B cell (primary cell): Measurements from ENCODE around the gene FERMT3. TPM values are rescaled to one million over a fixed set of nuclear protein-coding genes. Genes with fewer than 3 reads are reported as not detected.

Experiments
- ATAC-seq: fragments of 200-7000 bp; cut with Tn5 transposase; one replicate; pipeline ENCODE4 v1.10.0; 2021; ENCODE audit warnings: low read depth, mild to moderate bottlenecking, moderate number of reproducible peaks, moderate library complexity
- CTCF ChIA-PET: fragments of 350-600 bp; sonication (Branson Sonifier 250); formaldehyde crosslinking; loops from one replicate; lab custom pipeline; 2021; ENCODE audit warnings: antibody characterized with exemption, inconsistent platforms; lab: Charles Lee
- POLR2A ChIA-PET: fragments of 350-600 bp; sonication (Branson Sonifier 250); formaldehyde crosslinking; loops from one replicate; lab custom pipeline; 2021; ENCODE audit warnings: antibody characterized with exemption; lab: Charles Lee
- DNase-seq: peaks from one replicate; pipeline ENCODE4 v3.0.0; 2013
- H2AFZ ChIP-seq: 2 replicates; pipeline ENCODE4 v1.6.1; 2012; ENCODE audit warnings: mild to moderate bottlenecking, low read depth, low read length; ENCODE audit not compliant: insufficient read depth, poor library complexity, severe bottlenecking
- H3K27ac ChIP-seq, 2 donors: 1 replicate in 1 of 2; 2 replicates in 1 of 2; pipeline ENCODE4 v1.5.1; 2012 to 2013; ENCODE audit warnings: low read length in 2 of 2, mild to moderate bottlenecking in 2 of 2, moderate library complexity in 1 of 2
- H3K27me3 ChIP-seq, 4 experiments: fragments of 200-600 bp in 1 of 4; sonication (generic) in 1 of 4; replicated peaks in 1 of 4; 1 replicate in 2 of 4; 2 replicates in 2 of 4; pipeline versions ENCODE4 v1.6.1 to v1.7.0; 2013 to 2016; ENCODE audit warnings: low read length in 3 of 4, mild to moderate bottlenecking in 2 of 4, mixed read lengths in 1 of 4, moderate library complexity in 1 of 4; ENCODE audit not compliant: insufficient read depth in 4 of 4, control insufficient read depth in 3 of 4; ENCODE audit errors: control extremely low read depth in 1 of 4
- H3K36me3 ChIP-seq, 2 experiments: replicated peaks in 1 of 2; 1 replicate in 1 of 2; 2 replicates in 1 of 2; pipeline versions ENCODE4 v1.6.1 to v1.7.1; 2013; ENCODE audit warnings: low read length in 1 of 2; ENCODE audit not compliant: insufficient read depth in 2 of 2, control insufficient read depth in 1 of 2; ENCODE audit errors: control extremely low read depth in 1 of 2, extremely low read depth in 1 of 2
- H3K4me1 ChIP-seq, 2 donors: fragments of 200-600 bp in 1 of 2; sonication (generic) in 1 of 2; 1 replicate in 1 of 2; 2 replicates in 1 of 2; pipeline versions ENCODE4 v1.5.1 to v1.6.1; 2013 to 2017; ENCODE audit warnings: low read length in 2 of 2; ENCODE audit not compliant: control insufficient read depth in 2 of 2, insufficient read depth in 2 of 2
- H3K4me2 ChIP-seq: replicated peaks from 2 replicates; pipeline ENCODE3; 2012; ENCODE audit warnings: mild to moderate bottlenecking, low read depth, low read length; ENCODE audit not compliant: poor library complexity, severe bottlenecking
- H3K4me3 ChIP-seq, 5 experiments: fragments of 200-600 bp in 1 of 5; sonication (generic) in 1 of 5; 1 replicate in 3 of 5; 2 replicates in 2 of 5; pipeline versions ENCODE4 v1.5.1 to v1.7.0; 2011 to 2016; ENCODE audit warnings: low read length in 4 of 5, mild to moderate bottlenecking in 4 of 5, low read depth in 2 of 5, control low read depth in 1 of 5, moderate library complexity in 1 of 5; ENCODE audit not compliant: insufficient read depth in 1 of 5; ENCODE audit errors: control extremely low read depth in 1 of 5, extremely low read depth in 1 of 5
- H3K79me2 ChIP-seq: fragments of 200-600 bp; sonication (generic); one replicate; pipeline ENCODE4 v1.6.0; 2016; ENCODE audit warnings: low read length; ENCODE audit not compliant: control insufficient read depth, insufficient read depth
- H3K9ac ChIP-seq: fragments of 200-600 bp; sonication (generic); 2 replicates; pipeline ENCODE4 v1.6.1; 2017; ENCODE audit warnings: mild to moderate bottlenecking, low read length, moderate library complexity
- H3K9me3 ChIP-seq, 3 donors: one replicate each; pipeline versions ENCODE4 v1.6.1 to v1.7.1; 2013; ENCODE audit warnings: low read length in 2 of 3; ENCODE audit not compliant: control insufficient read depth in 2 of 3, insufficient read depth in 1 of 3; ENCODE audit errors: control extremely low read depth in 1 of 3
- H4K20me1 ChIP-seq: 2 replicates; pipeline ENCODE4 v1.6.0; 2012; ENCODE audit warnings: mild to moderate bottlenecking, low read length; ENCODE audit not compliant: insufficient read depth, control insufficient read depth, poor library complexity, severe bottlenecking
- H3K27ac Mint-ChIP-seq: one replicate; pipeline ENCODE4 v1.8.0; 2021; ENCODE audit warnings: mixed read lengths
- H3K27me3 Mint-ChIP-seq: one replicate; pipeline ENCODE4 v1.8.0; 2021; ENCODE audit warnings: mixed read lengths
- H3K4me1 Mint-ChIP-seq: one replicate; pipeline ENCODE4 v1.8.0; 2021; ENCODE audit warnings: mixed read lengths
- H3K4me3 Mint-ChIP-seq: one replicate; pipeline ENCODE4 v1.8.0; 2021; ENCODE audit warnings: mixed read lengths
- H3K9me3 Mint-ChIP-seq: one replicate; pipeline ENCODE4 v1.8.0; 2022; ENCODE audit warnings: mixed read lengths; ENCODE audit not compliant: insufficient read depth
- CTCF ChIP-seq: fragments of 200-600 bp; IDR thresholded peaks from one replicate; pipeline ENCODE4 v1.8.0; 2022; ENCODE audit warnings: antibody characterized with exemption, mild to moderate bottlenecking
- EZH2 ChIP-seq: IDR thresholded peaks from 2 replicates; pipeline ENCODE4 v1.6.1; 2012; ENCODE audit warnings: borderline replicate concordance, low read depth, mild to moderate bottlenecking, moderate library complexity, low read length; ENCODE audit not compliant: insufficient read depth, poor library complexity, severe bottlenecking
- WGBS: methylation state at CpG from one replicate; pipeline ENCODE4 v1.1.5; 2013; ENCODE audit warnings: missing lambda C conversion rate; ENCODE audit not compliant: insufficient coverage; 5-methylcytosine and 5-hydroxymethylcytosine counted together
- intact Hi-C: fragments of 100-400 bp; cut with micrococcal nuclease; formaldehyde crosslinking; loops from one replicate; pipeline ENCODE4 v1.10.0; 2022
- polyA plus RNA-seq: library from polyadenylated mRNA; depleted of rRNA; stranded (reverse); fragments of >200 nt; gene quantifications from 2 replicates; pipeline ENCODE4 v1.2.3, GENCODE V29; 2012
- total RNA-seq, 2 donors: library from RNA; stranded (reverse); fragments of 120-200 nt in 1 of 2; gene quantifications; 1 replicate in 1 of 2; 2 replicates in 1 of 2; pipeline versions ENCODE4 v1.2.3 to v1.2.4, GENCODE V29; 2013 to 2022

Gene FERMT3
- total and polyA plus RNA-seq, 2 donors (not counting 1 experiment from before 2014, with no cell fraction given): 96.2 to 170 TPM

DNA sequence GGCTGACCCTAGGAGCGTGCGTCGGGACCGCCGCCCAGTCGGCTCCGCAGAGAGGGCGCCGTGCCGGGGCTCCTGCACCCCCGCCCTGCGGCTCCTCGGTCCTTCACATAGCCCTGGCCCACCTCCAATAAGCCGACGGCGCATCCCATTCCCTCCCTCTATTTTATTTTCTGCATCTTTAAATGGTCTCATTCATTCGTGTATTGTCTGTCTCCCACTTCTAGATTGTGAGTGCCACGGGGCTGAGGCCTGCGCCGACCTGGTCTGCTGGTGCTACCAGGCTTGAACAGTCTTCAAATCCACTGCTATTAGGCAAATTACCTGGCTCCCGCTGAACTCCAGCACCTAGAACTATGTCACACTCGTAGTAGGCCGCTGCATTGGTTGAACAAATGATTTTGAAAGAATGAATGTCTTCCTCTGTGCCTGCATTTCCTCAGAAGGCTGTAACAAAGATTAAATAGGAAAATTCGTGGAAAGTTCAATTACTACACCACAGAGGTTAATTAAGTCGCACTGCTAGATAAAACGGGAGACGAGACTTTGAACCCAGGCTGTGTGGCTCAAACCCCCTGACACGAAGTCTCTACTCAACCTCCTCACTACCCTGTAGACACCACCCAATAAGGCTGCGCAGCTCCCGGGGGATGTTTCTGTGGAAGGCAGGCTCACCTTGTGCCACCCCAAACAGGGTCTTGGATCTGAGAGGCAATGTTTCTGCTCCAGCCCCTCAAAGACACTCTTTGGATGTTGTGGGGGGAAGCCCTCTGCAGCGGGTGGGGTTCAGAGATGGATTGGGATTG, 41.4 kb downstream of the FERMT3 start:
- H3K4me3 ChIP-seq: peak overlapping the region in 4 of 5 experiments; percentile 78 to 99 (median 90)
- CTCF ChIA-PET: interaction anchor here (2.4 to 10.4 kb wide), 3 partner anchors 21 to 53 kb away, joined by 7 to 141 read pairs (median 51); partner anchors contain the start of gene FERMT3
- H3K4me1 ChIP-seq: peaks cover 27 to 54% of the 10 kb centered on the region in 2 donors
- intact Hi-C loops: loop anchor here (1.0 kb wide), 1 partner anchor 21 kb away; no protein-coding TSS in a partner anchor
- H3K36me3 ChIP-seq: peaks cover 0 to 8% of the 10 kb centered on the region in 2 experiments
- TF ChIP-seq EZH2 (no peak), CTCF (no peak)
- peak overlapping the region; percentile 83 for H2AFZ ChIP-seq
- H3K27me3 ChIP-seq: no peaks in the 10 kb centered on the region
- ATAC-seq (no peak), DNase-seq (no peak)
- H3K27me3 Mint-ChIP-seq: no peaks in the 10 kb centered on the region
- no peaks in the 10 kb centered on the region for H4K20me1 ChIP-seq
- peaks cover 4% of the 10 kb centered on the region for H3K79me2 ChIP-seq
- H3K9ac ChIP-seq: peak overlapping the region; percentile 80
- H3K9me3 ChIP-seq: no peaks in the 10 kb centered on the region
- H3K4me3 Mint-ChIP-seq: peak overlapping the region; percentile 89
- whole genome bisulfite sequencing: 54% methylated on average over 23 of the region's 31 CpGs
- no peak overlapping the region for H3K27ac ChIP-seq
- peak overlapping the region; percentile 99 for H3K4me2 ChIP-seq
- no peaks in the 10 kb centered on the region for H3K9me3 Mint-ChIP-seq
- H3K27ac Mint-ChIP-seq: peak overlapping the region; percentile 70
- POLR2A ChIA-PET: interaction anchor here (2.0 to 4.0 kb wide), 3 partner anchors 22 to 43 kb away, joined by 7 to 37 read pairs (median 11); partner anchors contain the start of genes BAD and FERMT3
- H3K4me1 Mint-ChIP-seq: peaks cover 38% of the 10 kb centered on the region

- intact Hi-C loops: no loop called here
- no peaks in the 10 kb centered on the region for H4K20me1 ChIP-seq
- DNase-seq (no peak), ATAC-seq (no peak)
- H3K27ac ChIP-seq: no peak overlapping the region
- H2AFZ ChIP-seq: no peak overlapping the region
- H3K79me2 ChIP-seq: peaks cover 4% of the 10 kb centered on the region
- CTCF ChIA-PET: interaction anchor here (1.2 to 10.4 kb wide), 5 partner anchors 11 to 53 kb away, joined by 3 to 141 read pairs (median 7); partner anchors contain the start of gene FERMT3
- POLR2A ChIA-PET: no interaction called here
- WGBS: 100% methylated on average over 2 of the region's 7 CpGs
- peaks cover 0 to 4% of the 10 kb centered on the region in 2 experiments for H3K36me3 ChIP-seq
- no peaks in the 10 kb centered on the region for H3K27me3 Mint-ChIP-seq
- no peak overlapping the region for H3K9ac ChIP-seq
- no peak overlapping the region for H3K4me2 ChIP-seq
- no peak for TF ChIP-seq CTCF
- TF ChIP-seq EZH2: no peak
- peak overlapping the region; percentile 79 for H3K4me3 Mint-ChIP-seq
- H3K4me1 Mint-ChIP-seq: peaks cover 36% of the 10 kb centered on the region
- H3K27ac Mint-ChIP-seq: peak overlapping the region; percentile 32
- no peak overlapping the region for H3K4me3 ChIP-seq
- peaks cover 27 to 51% of the 10 kb centered on the region in 2 donors for H3K4me1 ChIP-seq
- no peaks in the 10 kb centered on the region for H3K9me3 Mint-ChIP-seq
- no peaks in the 10 kb centered on the region for H3K9me3 ChIP-seq
- no peaks in the 10 kb centered on the region for H3K27me3 ChIP-seq
Measured at GRCh38 chr11:64248578-64248977, 42.1 kb downstream of the FERMT3 start.
